ENCODE measurements around the gene SLCO2B1.

Gene SLCO2B1

GRCh38 chr11:75163921-75164849 is 13.3 kb downstream of the SLCO2B1 start:
- DNase-seq, result no peak

GRCh38 chr11:75165721-75166120 is 14.8 kb downstream of the SLCO2B1 start:
- DNase-seq, result no peak

- DNase-seq, result no peak
Measured at GRCh38 chr11:75166791-75167190, 15.9 kb downstream of the SLCO2B1 start.

GRCh38 chr11:75167617-75168016 is 16.7 kb downstream of the SLCO2B1 start:
- no peak for DNase-seq

- no peak for DNase-seq
Measured at GRCh38 chr11:75169101-75169885, 18.4 kb downstream of the SLCO2B1 start.

- DNase-seq, result no peak
Measured at GRCh38 chr11:75170516-75171201, 19.8 kb downstream of the SLCO2B1 start.

- no peak for DNase-seq
Measured at GRCh38 chr11:75173336-75173735, 22.4 kb downstream of the SLCO2B1 start.

- DNase-seq, result no peak
Measured at GRCh38 chr11:75174781-75175370, 24.0 kb downstream of the SLCO2B1 start.

GRCh38 chr11:75182664-75183063 is 31.8 kb downstream of the SLCO2B1 start:
- DNase-seq, result no peak

GRCh38 chr11:75184051-75184450 is 33.1 kb downstream of the SLCO2B1 start:
- no peak for DNase-seq

- no peak for DNase-seq
Measured at GRCh38 chr11:75184757-75185425, 34.0 kb downstream of the SLCO2B1 start.

- no peak for DNase-seq
Measured at GRCh38 chr11:75185866-75186265, 35.0 kb downstream of the SLCO2B1 start.

- no peak for DNase-seq
Measured at GRCh38 chr11:75186999-75187398, 36.1 kb downstream of the SLCO2B1 start.

GRCh38 chr11:75188671-75189070 is 37.8 kb downstream of the SLCO2B1 start:
- DNase-seq, result no peak

GRCh38 chr11:75189108-75189507 is 38.2 kb downstream of the SLCO2B1 start:
- no peak for DNase-seq

GRCh38 chr11:75189911-75190310 is 39.0 kb downstream of the SLCO2B1 start:
- DNase-seq, result no peak

GRCh38 chr11:75190652-75191329 is 39.9 kb downstream of the SLCO2B1 start:
- no peak for DNase-seq

GRCh38 chr11:75191330-75191717 is 40.4 kb downstream of the SLCO2B1 start:
- no peak for DNase-seq

GRCh38 chr11:75193271-75193670 is 42.4 kb downstream of the SLCO2B1 start:
- no peak for DNase-seq

GRCh38 chr11:75193711-75194110 is 42.8 kb downstream of the SLCO2B1 start:
- no peak for DNase-seq

GRCh38 chr11:75194147-75194546 is 43.2 kb downstream of the SLCO2B1 start:
- DNase-seq, result no peak
